AG09309 (cell line): ENCODE measurements around the gene FXR2.
A peak's percentile ranks its signal among the peaks of the same experiment; 100 is the strongest.

Experiments
- DNase-seq: peaks from one replicate; pipeline ENCODE4 v3.0.0-alpha.2; 2010; ENCODE audit warnings: low read depth
- H3K4me3 ChIP-seq: 2 replicates; pipeline ENCODE4 v1.5.1; 2011; ENCODE audit warnings: mild to moderate bottlenecking, low read depth, low read length, moderate library complexity; ENCODE audit not compliant: control insufficient read depth
- TF ChIP-seq, protein P1 (sequence below): IDR thresholded peaks from 2 replicates; pipeline ENCODE4 v1.5.1; 2011; ENCODE audit warnings: mild to moderate bottlenecking, low read depth, low read length, inconsistent platforms; ENCODE audit not compliant: insufficient read depth, control insufficient read depth; ENCODE audit errors: missing control alignments

FXR2 gene

DNA sequence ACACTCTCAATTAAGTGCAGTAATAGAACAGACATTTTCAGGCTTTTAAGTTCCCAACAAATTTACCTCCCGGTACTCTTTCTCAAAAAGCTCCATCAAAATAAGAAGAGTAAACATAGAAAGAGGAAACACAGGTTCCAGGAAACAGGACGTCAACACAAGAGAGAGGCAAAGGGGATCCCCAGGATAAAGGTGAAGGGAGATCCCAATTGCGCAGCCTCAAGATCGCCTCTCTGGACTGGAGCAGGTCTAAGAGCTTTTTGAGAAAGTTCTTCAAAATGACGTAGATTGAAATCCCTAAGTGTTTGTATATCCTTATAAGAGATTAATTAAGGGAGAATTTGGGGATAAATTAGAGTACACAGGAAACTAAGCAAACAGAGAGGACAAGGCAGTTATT, 3.9 kb upstream of the FXR2 start:
- no peak for DNase-seq
- TF ChIP-seq, protein P1, sequence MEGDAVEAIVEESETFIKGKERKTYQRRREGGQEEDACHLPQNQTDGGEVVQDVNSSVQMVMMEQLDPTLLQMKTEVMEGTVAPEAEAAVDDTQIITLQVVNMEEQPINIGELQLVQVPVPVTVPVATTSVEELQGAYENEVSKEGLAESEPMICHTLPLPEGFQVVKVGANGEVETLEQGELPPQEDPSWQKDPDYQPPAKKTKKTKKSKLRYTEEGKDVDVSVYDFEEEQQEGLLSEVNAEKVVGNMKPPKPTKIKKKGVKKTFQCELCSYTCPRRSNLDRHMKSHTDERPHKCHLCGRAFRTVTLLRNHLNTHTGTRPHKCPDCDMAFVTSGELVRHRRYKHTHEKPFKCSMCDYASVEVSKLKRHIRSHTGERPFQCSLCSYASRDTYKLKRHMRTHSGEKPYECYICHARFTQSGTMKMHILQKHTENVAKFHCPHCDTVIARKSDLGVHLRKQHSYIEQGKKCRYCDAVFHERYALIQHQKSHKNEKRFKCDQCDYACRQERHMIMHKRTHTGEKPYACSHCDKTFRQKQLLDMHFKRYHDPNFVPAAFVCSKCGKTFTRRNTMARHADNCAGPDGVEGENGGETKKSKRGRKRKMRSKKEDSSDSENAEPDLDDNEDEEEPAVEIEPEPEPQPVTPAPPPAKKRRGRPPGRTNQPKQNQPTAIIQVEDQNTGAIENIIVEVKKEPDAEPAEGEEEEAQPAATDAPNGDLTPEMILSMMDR, result no peak

DNA sequence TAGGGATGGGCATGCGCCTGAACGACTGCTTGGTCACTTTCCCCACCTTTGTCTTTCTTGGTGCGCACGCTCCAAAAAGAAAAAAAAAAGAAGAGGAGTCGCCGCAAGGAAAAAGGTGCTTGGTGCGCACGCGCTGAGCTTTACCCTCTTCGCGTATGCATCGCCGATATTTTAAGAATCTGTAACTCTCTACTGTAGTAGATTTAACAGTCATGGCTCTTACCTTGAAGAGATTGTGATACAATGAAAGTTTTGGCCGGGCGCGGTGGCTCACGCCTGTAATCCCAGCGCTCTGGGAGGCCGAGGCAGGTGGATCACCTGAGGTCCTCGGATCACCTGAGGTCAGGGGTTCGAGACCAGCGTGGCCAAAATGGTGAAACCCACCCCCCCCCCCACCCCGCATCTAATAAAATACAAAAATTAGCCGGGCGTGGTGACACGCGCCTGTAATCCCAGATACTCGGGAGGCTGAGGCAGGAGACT, 609 bp upstream of the FXR2 start:
- no peak for DNase-seq
- H3K4me3 ChIP-seq, result peak overlapping the region; percentile 44
- TF ChIP-seq, protein P1, result no peak

More for the DNA sequence above, 3.9 kb upstream of the FXR2 start:
- H3K4me3 ChIP-seq, result no peak overlapping the region

DNA sequence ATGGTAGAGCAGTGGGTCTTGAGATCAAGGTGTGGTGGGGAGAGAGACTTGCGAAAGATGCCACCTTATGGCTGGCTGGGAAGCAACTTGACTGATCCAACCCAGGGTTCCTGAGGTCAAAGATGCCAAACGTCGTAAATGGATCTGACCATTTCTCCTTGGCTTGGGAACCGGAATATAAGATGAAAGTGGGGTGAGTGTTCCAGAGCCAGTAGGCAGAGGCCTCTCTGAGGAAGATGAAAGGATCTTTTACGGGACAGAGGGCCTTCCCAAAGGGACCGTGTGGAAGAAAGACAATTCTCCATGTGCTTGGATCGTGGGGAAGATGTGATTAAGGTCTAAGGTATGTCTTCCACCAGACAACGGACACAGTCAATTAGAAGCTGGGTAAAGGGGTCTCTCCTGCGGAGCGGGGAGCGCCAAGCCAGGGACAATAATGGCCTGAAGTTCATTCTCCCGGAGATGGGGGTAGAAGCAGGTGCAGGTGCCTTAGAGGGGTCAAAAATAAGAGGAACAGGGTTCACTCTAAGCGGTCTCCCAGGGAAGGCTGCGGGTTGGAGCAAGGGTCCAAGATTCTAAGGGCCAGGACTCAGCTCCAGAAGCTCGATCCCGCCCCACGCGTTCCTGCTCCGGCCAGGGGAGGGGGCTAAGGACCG, 800 bp downstream of the FXR2 start:
- H3K4me3 ChIP-seq, result peak overlapping the region; percentile 83
- DNase-seq, result no peak
- TF ChIP-seq, protein P1, result no peak

DNA sequence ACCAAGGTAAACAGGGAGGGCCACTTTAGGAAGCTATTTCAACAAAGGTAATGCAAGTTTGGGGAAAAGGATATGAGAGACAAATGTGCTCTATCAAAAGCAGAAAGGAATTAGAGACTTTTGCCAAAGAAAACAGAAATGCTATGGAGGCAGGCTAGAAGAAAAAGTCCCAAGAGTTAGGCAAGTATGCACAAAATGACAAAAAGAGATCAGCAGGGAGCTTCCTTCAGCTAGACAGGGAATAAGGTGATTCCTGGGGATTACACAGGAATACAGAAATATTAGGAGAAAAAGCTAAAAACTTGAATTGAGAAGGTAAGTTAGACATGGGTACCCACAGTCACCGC, 2.4 kb downstream of the FXR2 start:
- TF ChIP-seq, protein P1, result no peak
- no peak overlapping the region for H3K4me3 ChIP-seq
- DNase-seq, result no peak

DNA sequence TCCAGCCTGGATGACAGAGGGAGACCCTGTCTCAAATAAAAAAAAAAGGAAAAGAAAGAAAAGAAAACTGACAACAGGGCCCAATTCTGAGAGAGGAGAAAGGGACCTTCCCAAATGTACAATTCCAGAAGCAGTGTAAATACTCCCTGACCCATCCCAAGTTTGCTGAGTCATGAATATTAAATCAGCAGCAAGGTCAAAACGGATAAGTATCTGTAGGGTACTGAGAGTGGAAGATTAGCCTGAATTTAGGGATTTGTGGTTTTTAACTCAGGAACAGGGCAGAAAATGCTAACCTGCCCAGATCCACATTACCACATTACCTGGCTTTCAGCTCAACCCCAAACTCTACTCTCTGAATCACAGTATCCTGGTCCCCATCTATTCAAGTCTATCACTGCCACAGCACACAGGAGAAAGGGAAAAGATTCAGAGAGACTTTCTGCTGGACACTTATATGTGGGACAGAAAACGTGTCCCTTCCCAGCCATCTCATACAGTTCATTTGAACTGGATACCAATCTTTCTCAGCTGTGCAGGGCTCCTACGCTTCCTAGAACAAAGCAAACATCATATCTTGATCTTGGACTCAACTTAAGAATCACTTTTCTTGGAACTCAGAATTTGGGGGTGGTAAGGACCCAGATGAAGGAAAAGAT, 2.9 kb downstream of the FXR2 start:
- H3K4me3 ChIP-seq, result no peak overlapping the region
- no peak for DNase-seq
- TF ChIP-seq, protein P1, result no peak

DNA sequence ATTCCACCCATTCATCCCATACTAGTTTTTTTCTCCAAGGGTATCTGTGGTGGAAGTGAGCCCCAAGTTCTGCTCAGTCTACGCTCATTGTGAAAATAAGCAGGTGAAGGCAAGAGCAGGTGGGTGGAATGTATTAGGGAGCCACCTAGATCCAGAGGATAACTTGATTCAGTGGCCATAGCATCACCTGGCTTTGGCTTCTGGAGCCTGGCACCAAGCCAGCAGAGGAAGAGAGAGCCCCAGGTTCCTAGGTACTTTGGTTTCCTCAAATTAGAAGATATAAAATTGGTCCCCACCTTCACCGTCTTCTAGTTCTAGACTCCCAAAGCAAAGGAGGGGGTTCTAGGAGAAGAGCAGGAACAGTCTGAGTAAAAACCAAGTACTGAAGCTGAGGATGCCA, 4.1 kb downstream of the FXR2 start:
- TF ChIP-seq, protein P1, result no peak

More for the DNA sequence above, 4.1 kb downstream of the FXR2 start:
- DNase-seq, result no peak
- H3K4me3 ChIP-seq, result no peak overlapping the region
